Osteocyte (in vitro differentiated cells): ENCODE data around the gene DMD. TPM values are rescaled to one million over a fixed set of nuclear protein-coding genes. Genes with fewer than 3 reads are reported as not detected.

Source experiments
- DNase-seq: peaks from one replicate; pipeline ENCODE4 v3.0.0; 2021; ENCODE audit warnings: mixed read lengths; ENCODE audit not compliant: unreplicated experiment; ENCODE audit errors: extremely low spot score
- H3K27ac Mint-ChIP-seq: one replicate; pipeline ENCODE4 v1.8.0; 2021; ENCODE audit warnings: mild to moderate bottlenecking, mixed read lengths; ENCODE audit not compliant: unreplicated experiment
- H3K27me3 Mint-ChIP-seq: one replicate; pipeline ENCODE4 v1.8.0; 2021; ENCODE audit warnings: mixed read lengths; ENCODE audit not compliant: unreplicated experiment
- H3K36me3 Mint-ChIP-seq: one replicate; pipeline ENCODE4 v1.8.0; 2021; ENCODE audit warnings: mixed read lengths; ENCODE audit not compliant: unreplicated experiment
- H3K4me1 Mint-ChIP-seq: one replicate; pipeline ENCODE4 v1.8.0; 2021; ENCODE audit warnings: mixed read lengths; ENCODE audit not compliant: unreplicated experiment
- H3K4me3 Mint-ChIP-seq: one replicate; pipeline ENCODE4 v1.8.0; 2021; ENCODE audit warnings: mild to moderate bottlenecking, moderate library complexity, mixed read lengths; ENCODE audit not compliant: unreplicated experiment
- H3K9me3 Mint-ChIP-seq: one replicate; pipeline ENCODE4 v1.8.0; 2021; ENCODE audit warnings: mixed read lengths; ENCODE audit not compliant: unreplicated experiment
- CTCF ChIP-seq: fragments of 200-600 bp; sonication (generic); IDR thresholded peaks from 2 replicates; pipeline ENCODE4 v1.5.0; 2021; ENCODE audit warnings: antibody characterized with exemption, mild to moderate bottlenecking, moderate library complexity
- total RNA-seq: library from RNA; stranded (reverse); gene quantifications from 2 replicates; pipeline ENCODE4 v1.2.1, GENCODE V29; 2021

DMD gene
- total RNA-seq, 1 donor from 2014 or later, result 317 TPM

- Mint-ChIP-seq H3K4me3 (no peak overlapping the region), H3K9me3 (peaks cover 23% of the 10 kb centered on the region), H3K4me1 (no peaks in the 10 kb centered on the region), H3K36me3 (no peaks in the 10 kb centered on the region), H3K27ac (no peak overlapping the region), H3K27me3 (no peaks in the 10 kb centered on the region)
- DNase-seq, result no peak
- no peak for TF ChIP-seq CTCF
These were observed 1913.5 kb downstream of the DMD start for GRCh38 chrX:31297881-31298280.

- Mint-ChIP-seq H3K36me3 (no peaks in the 10 kb centered on the region), H3K4me3 (no peak overlapping the region), H3K27ac (no peak overlapping the region), H3K9me3 (peaks cover 28% of the 10 kb centered on the region), H3K27me3 (no peaks in the 10 kb centered on the region), H3K4me1 (peaks cover 7% of the 10 kb centered on the region)
- no peak for DNase-seq
- TF ChIP-seq CTCF, result no peak
These were observed 1916.9 kb downstream of the DMD start for GRCh38 chrX:31294475-31294874.

GRCh38 chrX:31293409-31293808 lies 1917.9 kb downstream of the DMD start:
- peaks cover 7% of the 10 kb centered on the region for H3K4me1 Mint-ChIP-seq
- H3K9me3 Mint-ChIP-seq, result peaks cover 24% of the 10 kb centered on the region
- no peak for TF ChIP-seq CTCF
- no peak for DNase-seq
- H3K4me3 Mint-ChIP-seq, result no peak overlapping the region
- no peak overlapping the region for H3K27ac Mint-ChIP-seq
- H3K27me3 Mint-ChIP-seq, result no peaks in the 10 kb centered on the region
- H3K36me3 Mint-ChIP-seq, result no peaks in the 10 kb centered on the region

- TF ChIP-seq CTCF, result no peak
- Mint-ChIP-seq H3K9me3 (peaks cover 18% of the 10 kb centered on the region), H3K27me3 (no peaks in the 10 kb centered on the region), H3K4me1 (peaks cover 17% of the 10 kb centered on the region), H3K4me3 (no peak overlapping the region), H3K27ac (no peak overlapping the region), H3K36me3 (no peaks in the 10 kb centered on the region)
- no peak for DNase-seq
These were observed 1920.2 kb downstream of the DMD start for GRCh38 chrX:31291131-31291530.

GRCh38 chrX:31287861-31288260 lies 1923.5 kb downstream of the DMD start:
- Mint-ChIP-seq H3K27ac (no peak overlapping the region), H3K9me3 (peaks cover 12% of the 10 kb centered on the region), H3K36me3 (no peaks in the 10 kb centered on the region), H3K4me3 (no peak overlapping the region), H3K4me1 (peaks cover 17% of the 10 kb centered on the region), H3K27me3 (no peaks in the 10 kb centered on the region)
- no peak for TF ChIP-seq CTCF
- no peak for DNase-seq
